GM19463 (cell line): ENCODE measurements around the gene SETBP1.
A peak's percentile ranks its signal among the peaks of the same experiment; 100 is the strongest.

Experiments
- ATAC-seq: cut with Tn5 transposase; IDR thresholded peaks from one replicate; pipeline ENCODE4 v1.9.1; 2021; ENCODE audit warnings: mild to moderate bottlenecking, moderate library complexity; ENCODE audit not compliant: unreplicated experiment

The SETBP1 gene

GRCh38 chr18:44837482-44838180, 156.9 kb downstream of the SETBP1 start:
- ATAC-seq = no peak

GRCh38 chr18:44838971-44839666, 158.4 kb downstream of the SETBP1 start:
- ATAC-seq = peak; percentile 99

GRCh38 chr18:44840058-44840790, 159.5 kb downstream of the SETBP1 start:
- no peak for ATAC-seq

- ATAC-seq = no peak
Measured at GRCh38 chr18:44841221-44841620, 160.5 kb downstream of the SETBP1 start.

GRCh38 chr18:44841752-44842587, 161.3 kb downstream of the SETBP1 start:
- ATAC-seq = no peak

- ATAC-seq = no peak
Measured at GRCh38 chr18:44842588-44843412, 162.1 kb downstream of the SETBP1 start.

GRCh38 chr18:44844486-44844885, 163.8 kb downstream of the SETBP1 start:
- no peak for ATAC-seq

GRCh38 chr18:44846450-44846849, 165.8 kb downstream of the SETBP1 start:
- ATAC-seq = no peak

- ATAC-seq = no peak
Measured at GRCh38 chr18:44848644-44849335, 168.1 kb downstream of the SETBP1 start.

- no peak for ATAC-seq
Measured at GRCh38 chr18:44849361-44849760, 168.7 kb downstream of the SETBP1 start.

- no peak for ATAC-seq
Measured at GRCh38 chr18:44850001-44850400, 169.3 kb downstream of the SETBP1 start.

- ATAC-seq = no peak
Measured at GRCh38 chr18:44851856-44852621, 171.4 kb downstream of the SETBP1 start.

- no peak for ATAC-seq
Measured at GRCh38 chr18:44852818-44853217, 172.1 kb downstream of the SETBP1 start.

- no peak for ATAC-seq
Measured at GRCh38 chr18:44853430-44853829, 172.7 kb downstream of the SETBP1 start.

GRCh38 chr18:44855681-44856080, 175.0 kb downstream of the SETBP1 start:
- no peak for ATAC-seq

GRCh38 chr18:44856157-44856556, 175.5 kb downstream of the SETBP1 start:
- no peak for ATAC-seq

- ATAC-seq = no peak
Measured at GRCh38 chr18:44857081-44857480, 176.4 kb downstream of the SETBP1 start.

- no peak for ATAC-seq
Measured at GRCh38 chr18:44857744-44858491, 177.2 kb downstream of the SETBP1 start.
